Neural cell (in vitro differentiated cells): ENCODE data around the gene MIX23. TPM values are rescaled to one million over a fixed set of nuclear protein-coding genes. Genes with fewer than 3 reads are reported as not detected.

Experiments used
- H2AFZ ChIP-seq: fragments of 200-600, 300-800 bp; sonication (generic), shearing (Covaris generic); 2 replicates; pipeline ENCODE4 v1.6.0; 2014; ENCODE audit warnings: low read depth, mild to moderate bottlenecking, antibody characterized with exemption, low read length, moderate library complexity
- H3F3A ChIP-seq: fragments of 200-600 bp; shearing (Covaris generic); 2 replicates; pipeline ENCODE4 v1.6.1; 2016; ENCODE audit warnings: mild to moderate bottlenecking, moderate library complexity, mixed read lengths, antibody characterized with exemption, low read length; ENCODE audit not compliant: insufficient read depth, poor library complexity, severe bottlenecking
- H3K27ac ChIP-seq: fragments of 200-600, 300-800 bp; sonication (generic), shearing (Covaris generic); 2 replicates; pipeline ENCODE4 v1.5.1; 2014; ENCODE audit warnings: mild to moderate bottlenecking, low read length, moderate library complexity
- H3K27me3 ChIP-seq: fragments of 300-800, 200-600 bp; sonication (generic), shearing (Covaris generic); 2 replicates; pipeline ENCODE4 v1.6.0; 2014; ENCODE audit warnings: mild to moderate bottlenecking, low read depth, low read length, moderate library complexity; ENCODE audit not compliant: insufficient read depth
- H3K36me3 ChIP-seq: fragments of 300-800, 200-600 bp; sonication (generic), shearing (Covaris generic); 2 replicates; pipeline ENCODE4 v1.5.1; 2014; ENCODE audit warnings: mild to moderate bottlenecking, antibody characterized with exemption, low read length, moderate library complexity; ENCODE audit not compliant: insufficient read depth
- H3K4me2 ChIP-seq: fragments of 300-800, 200-600 bp; sonication (generic), shearing (Covaris generic); 2 replicates; pipeline ENCODE4 v1.6.0; 2014; ENCODE audit warnings: mild to moderate bottlenecking, low read length
- H3K4me3 ChIP-seq: fragments of 300-800, 200-600 bp; sonication (generic), shearing (Covaris generic); 2 replicates; pipeline ENCODE4 v1.5.1; 2014; ENCODE audit warnings: mild to moderate bottlenecking, low read length, moderate library complexity
- H3K79me2 ChIP-seq: fragments of 200-600 bp; shearing (Covaris generic); replicated peaks from 2 replicates; pipeline ENCODE4 v1.6.0; 2014; ENCODE audit warnings: mild to moderate bottlenecking, low read length, moderate library complexity; ENCODE audit not compliant: insufficient read depth
- H3K9ac ChIP-seq: fragments of 300-800, 200-600 bp; sonication (generic), shearing (Covaris generic); 2 replicates; pipeline ENCODE4 v1.6.1; 2016; ENCODE audit warnings: mild to moderate bottlenecking, low read length, mixed read lengths
- H3K9me2 ChIP-seq: fragments of 200-600 bp; shearing (Covaris generic); 2 replicates; pipeline ENCODE4 v1.6.1; 2016; ENCODE audit warnings: mild to moderate bottlenecking, low read length, mixed read lengths; ENCODE audit not compliant: insufficient read depth
- H3K9me3 ChIP-seq: fragments of 200-600, 300-800 bp; sonication (generic), shearing (Covaris generic); 2 replicates; pipeline ENCODE4 v1.6.1; 2016; ENCODE audit warnings: mild to moderate bottlenecking, mixed run types, low read length, moderate library complexity, mixed read lengths
- H4K20me1 ChIP-seq: fragments of 200-600 bp; shearing (Covaris generic); 2 replicates; pipeline ENCODE4 v1.6.1; 2016; ENCODE audit warnings: mild to moderate bottlenecking, mixed run types; ENCODE audit not compliant: insufficient read depth
- CTCF ChIP-seq: fragments of 450-650 bp; IDR thresholded peaks from 2 replicates; pipeline ENCODE4 v1.5.1; 2014; ENCODE audit warnings: antibody characterized with exemption, mild to moderate bottlenecking, moderate library complexity; ENCODE audit not compliant: poor library complexity, severe bottlenecking
- EP300 ChIP-seq: fragments of 450-650 bp; conservative IDR thresholded peaks from 2 replicates; pipeline ENCODE4 v1.6.1; 2014; ENCODE audit warnings: antibody characterized with exemption, mild to moderate bottlenecking, moderate library complexity; ENCODE audit not compliant: poor library complexity, severe bottlenecking
- EZH2 ChIP-seq: fragments of 200-600, 300-800 bp; shearing (Covaris generic), sonication (generic); IDR thresholded peaks from 2 replicates; pipeline ENCODE4 v1.6.1; 2014; ENCODE audit warnings: antibody characterized with exemption, low read length, borderline replicate concordance, mild to moderate bottlenecking; ENCODE audit not compliant: insufficient read depth, poor library complexity, severe bottlenecking
- MXI1 ChIP-seq: fragments of 450-650 bp; conservative IDR thresholded peaks from 2 replicates; pipeline ENCODE4 v1.6.1; 2014; ENCODE audit warnings: antibody characterized with exemption, mild to moderate bottlenecking; ENCODE audit not compliant: poor library complexity, severe bottlenecking
- POLR2AphosphoS5 ChIP-seq: IDR thresholded peaks from 2 replicates; pipeline ENCODE4 v1.6.1; 2012
- RAD21 ChIP-seq: fragments of 450-650 bp; conservative IDR thresholded peaks from 2 replicates; pipeline ENCODE4 v1.6.1; 2014; ENCODE audit warnings: antibody characterized with exemption, mild to moderate bottlenecking, moderate library complexity
- REST ChIP-seq: IDR thresholded peaks from 2 replicates; pipeline ENCODE4 v1.6.1; 2012; ENCODE audit warnings: borderline replicate concordance
- SMC3 ChIP-seq: fragments of 450-650 bp; conservative IDR thresholded peaks from 2 replicates; pipeline ENCODE4 v1.6.1; 2014; ENCODE audit warnings: antibody characterized with exemption, mild to moderate bottlenecking, moderate library complexity; ENCODE audit not compliant: poor library complexity
- TAF1 ChIP-seq: IDR thresholded peaks from 2 replicates; pipeline ENCODE4 v1.6.1; 2012; ENCODE audit warnings: low read depth
- polyA plus RNA-seq: library from polyadenylated mRNA; depleted of rRNA; stranded (reverse); fragments of >200 nt; gene quantifications from 2 replicates; pipeline ENCODE4 v1.2.3, GENCODE V29; 2014

MIX23 gene
- polyA plus RNA-seq, 1 donor from 2014 or later: 87.3 TPM

- H3K27me3 ChIP-seq: no peaks in the 10 kb centered on the region
- H3K4me3 ChIP-seq: no peak overlapping the region
- H3K9me2 ChIP-seq: no peaks in the 10 kb centered on the region
- no peaks in the 10 kb centered on the region for H3K36me3 ChIP-seq
- H3K9me3 ChIP-seq: no peaks in the 10 kb centered on the region
- TF ChIP-seq RAD21 (no peak), EZH2 (no peak), EP300 (no peak), POLR2AphosphoS5 (no peak), MXI1 (no peak), SMC3 (no peak), REST (no peak), TAF1 (no peak), CTCF (no peak)
- no peak overlapping the region for H3K4me2 ChIP-seq
- H4K20me1 ChIP-seq: no peaks in the 10 kb centered on the region
- H3K79me2 ChIP-seq: no peaks in the 10 kb centered on the region
- no peak overlapping the region for H3K9ac ChIP-seq
- no peaks in the 10 kb centered on the region for H3F3A ChIP-seq
- no peak overlapping the region for H2AFZ ChIP-seq
- H3K27ac ChIP-seq: no peak overlapping the region
These were observed 21.0 kb downstream of the MIX23 start for GRCh38 chr3:122362026-122362425.

- Histone ChIP-seq H3K79me2 (no peaks in the 10 kb centered on the region), H4K20me1 (no peaks in the 10 kb centered on the region), H3K36me3 (no peaks in the 10 kb centered on the region), H3F3A (no peaks in the 10 kb centered on the region), H3K9ac (no peak overlapping the region), H3K9me3 (no peaks in the 10 kb centered on the region), H3K4me3 (no peak overlapping the region), H3K27me3 (no peaks in the 10 kb centered on the region), H3K4me2 (no peak overlapping the region), H3K9me2 (no peaks in the 10 kb centered on the region), H3K27ac (no peak overlapping the region), H2AFZ (no peak overlapping the region)
- TF ChIP-seq REST (no peak), SMC3 (no peak), POLR2AphosphoS5 (no peak), MXI1 (no peak), TAF1 (no peak), RAD21 (no peak), EZH2 (no peak), CTCF (no peak)
These were observed 24.4 kb downstream of the MIX23 start for GRCh38 chr3:122358703-122359032.
